HepG2 (cell line): ENCODE measurements around the gene DRAXIN. TPM values are rescaled to one million over a fixed set of nuclear protein-coding genes. Genes with fewer than 3 reads are reported as not detected.

Experiments used
- AGO2 ChIP-seq: fragments of 200-400 bp; formaldehyde crosslinking; optimal IDR thresholded peaks from 2 replicates; pipeline ENCODE3; 2017; ENCODE audit warnings: mild to moderate bottlenecking, low read depth, low read length, moderate library complexity
- ATF3 ChIP-seq: sonication (generic); formaldehyde crosslinking; IDR thresholded peaks from 2 replicates; pipeline ENCODE4 v1.4.0; 2020; ENCODE audit warnings: missing genetic modification reagents
- CBX5 ChIP-seq: sonication (generic); formaldehyde crosslinking; IDR thresholded peaks from 2 replicates; pipeline ENCODE4 v1.4.0; 2020; ENCODE audit warnings: missing genetic modification reagents, borderline replicate concordance
- CC2D1A ChIP-seq: sonication (generic); formaldehyde crosslinking; IDR thresholded peaks from 2 replicates; pipeline ENCODE4 v1.8.1; 2023; ENCODE audit warnings: mild to moderate bottlenecking, missing genetic modification reagents
- DR1 ChIP-seq: sonication (generic); formaldehyde crosslinking; IDR thresholded peaks from 2 replicates; pipeline ENCODE4 v1.8.0; 2021; ENCODE audit warnings: mild to moderate bottlenecking, missing genetic modification reagents, inconsistent platforms
- EP300 ChIP-seq, 3 experiments: sonication (generic) in 1 of 3; formaldehyde crosslinking in 1 of 3; IDR thresholded peaks; 2 replicates each; pipeline versions ENCODE4 v1.5.1 to v1.6.1; 2011 to 2020; ENCODE audit warnings: low read depth in 2 of 3, low read length in 2 of 3, borderline replicate concordance in 1 of 3, improper control_type of control experiment in 1 of 3, mild to moderate bottlenecking in 1 of 3, missing genetic modification reagents in 1 of 3, moderate library complexity in 1 of 3
- GFI1 ChIP-seq: sonication (generic); formaldehyde crosslinking; IDR thresholded peaks from 2 replicates; pipeline ENCODE4 v1.5.0; 2020; ENCODE audit warnings: missing genetic modification reagents, mild to moderate bottlenecking, borderline replicate concordance
- PBX2 ChIP-seq: IDR thresholded peaks from 2 replicates; pipeline ENCODE4 v1.6.1; 2016; ENCODE audit warnings: control low read depth
- SAFB2 ChIP-seq: sonication (generic); formaldehyde crosslinking; IDR thresholded peaks from 2 replicates; pipeline ENCODE4 v1.5.1; 2020; ENCODE audit warnings: missing genetic modification reagents, low read depth, mild to moderate bottlenecking, borderline replicate concordance
- SOX13 ChIP-seq, 3 experiments: fragments of 450-650 bp in 1 of 3; sonication (generic) in 1 of 3; formaldehyde crosslinking in 1 of 3; IDR thresholded peaks in 2 of 3; conservative IDR thresholded peaks in 1 of 3; 2 replicates each; pipeline versions ENCODE4 v1.5.0 to v1.6.1; 2016 to 2020; ENCODE audit warnings: antibody characterized with exemption in 1 of 3, mild to moderate bottlenecking in 1 of 3, missing compliant biosample characterization in 1 of 3, missing genetic modification reagents in 1 of 3, moderate library complexity in 1 of 3
- SOX6 ChIP-seq, 2 experiments: fragments of 450-650 bp in 1 of 2; sonication (generic) in 1 of 2; formaldehyde crosslinking in 1 of 2; IDR thresholded peaks; 2 replicates each; pipeline versions ENCODE4 v1.4.0 to v1.6.1; 2017 to 2020; ENCODE audit warnings: antibody characterized with exemption in 1 of 2, mild to moderate bottlenecking in 1 of 2, missing genetic modification reagents in 1 of 2
- ZBTB2 ChIP-seq: sonication (generic); formaldehyde crosslinking; IDR thresholded peaks from 2 replicates; pipeline ENCODE4 v1.8.0; 2022; ENCODE audit warnings: low read depth, missing genetic modification reagents
- ZNF264 ChIP-seq: sonication (generic); formaldehyde crosslinking; IDR thresholded peaks from 2 replicates; pipeline ENCODE4 v1.4.0; 2020; ENCODE audit warnings: missing genetic modification reagents
- ZNF335 ChIP-seq: sonication (generic); formaldehyde crosslinking; IDR thresholded peaks from 2 replicates; pipeline ENCODE4 v1.4.0; 2020; ENCODE audit warnings: missing genetic modification reagents
- ZNF501 ChIP-seq: sonication (generic); formaldehyde crosslinking; IDR thresholded peaks from 2 replicates; pipeline ENCODE4 v1.5.1; 2020; ENCODE audit warnings: mild to moderate bottlenecking, moderate library complexity, missing genetic modification reagents
- ZNF564 ChIP-seq: sonication (generic); formaldehyde crosslinking; IDR thresholded peaks from 2 replicates; pipeline ENCODE4 v1.8.1; 2023; ENCODE audit warnings: mild to moderate bottlenecking, missing genetic modification reagents
- ZNF567 ChIP-seq: sonication (generic); formaldehyde crosslinking; IDR thresholded peaks from 2 replicates; pipeline ENCODE4 v1.8.1; 2023; ENCODE audit warnings: mild to moderate bottlenecking, missing genetic modification reagents, borderline replicate concordance
- ZNF580 ChIP-seq: IDR thresholded peaks from 2 replicates; pipeline ENCODE4 v1.6.1; 2016; ENCODE audit warnings: low read depth, borderline replicate concordance
- ZNF687 ChIP-seq: sonication (generic); formaldehyde crosslinking; IDR thresholded peaks from 2 replicates; pipeline ENCODE4 v1.5.1; 2020; ENCODE audit warnings: mild to moderate bottlenecking, missing genetic modification reagents, moderate library complexity
- polyA plus RNA-seq, 8 experiments: library from polyadenylated mRNA; depleted of rRNA in 3 of 8; stranded (reverse) in 7 of 8; unstranded in 1 of 8; fragments of >200 nt; fragmentation: Illumina TruSeq in 4 of 8; extraction: Trizol in 4 of 8; gene quantifications; 2 replicates each; pipeline versions ENCODE4 v1.2.1 to v1.2.3, GENCODE V29; 2011 to 2016; ENCODE audit warnings: low read depth in 4 of 8, missing spikeins in 1 of 8, mixed read lengths in 1 of 8; ENCODE audit not compliant: insufficient read depth in 1 of 8
- total RNA-seq, 5 experiments: library from RNA; depleted of rRNA; stranded (reverse); fragments of >200 nt; fragmentation: Illumina TruSeq; extraction: Trizol; gene quantifications; 2 replicates each; pipeline ENCODE4 v1.2.3, GENCODE V29; 2016; ENCODE audit warnings: low read depth in 1 of 5

Gene DRAXIN
- total and polyA plus RNA-seq, 2 of the 13 experiments (the other 11 are each of a cell fraction or from before 2014, with no cell fraction given): 0.02 TPM; not detected in 1

- TF ChIP-seq PBX2 (CRISPR knock-in tag) (no peak), ZNF501 (CRISPR knock-in tag) (no peak), DR1 (peak; percentile 29; the same call in 1 of the 2 replicates), ZNF264 (CRISPR knock-in tag) (peak; percentile 70; the same call in 1 of the 2 replicates), ZBTB2 (CRISPR knock-in tag) (0 out of 2 replicates have a peak, but pooled peaks have one; percentile 10), ATF3 (CRISPR knock-in tag) (no peak), GFI1 (CRISPR knock-in tag) (0 out of 2 replicates have a peak, but pooled peaks have one; percentile 28), EP300 (IDR thresholded peaks at IDR 0.05; ENCODE audit: low read depth in 2 of 2, low read length in 2 of 2) (peak in 1 of 2 experiments; percentile 67; a peak in 2 of 4 replicates), EP300 (CRISPR knock-in tag; IDR thresholded peaks at IDR 0.05; ENCODE audit: borderline replicate concordance) (no peak), ZNF564 (CRISPR knock-in tag) (peak; percentile 40; the same call in 1 of the 2 replicates), ZNF335 (CRISPR knock-in tag) (peak; percentile 65), SOX6 (IDR thresholded peaks at IDR 0.05) (no peak), SOX6 (CRISPR knock-in tag; IDR thresholded peaks at IDR 0.05) (peak; percentile 94), ZNF580 (CRISPR knock-in tag) (peak; percentile 51; the same call in 1 of the 2 replicates), CC2D1A (CRISPR knock-in tag) (no peak), SAFB2 (CRISPR knock-in tag) (peak; percentile 16; the same call in 1 of the 2 replicates), AGO2 (peak; percentile 38), SOX13 (IDR thresholded peaks at IDR 0.05) (peak; percentile 65; the same call in 1 of the 2 replicates), SOX13 (CRISPR knock-in tag; conservative IDR thresholded peaks at IDR 0.05 in 1 of 2, IDR thresholded peaks at IDR 0.05 in 1 of 2) (peak in 1 of 2 experiments; percentile 88; a peak in 2 of 4 replicates), CBX5 (CRISPR knock-in tag) (peak; percentile 24; the same call in 1 of the 2 replicates), ZNF687 (peak; percentile 90), ZNF567 (CRISPR knock-in tag) (0 out of 2 replicates have a peak, but pooled peaks have one; percentile 70)
These were observed 19.8 kb upstream of the DRAXIN start (continued) for GRCh38 chr1:11671544-11672286.
